AG09319 (cell line): ENCODE measurements around the gene MGA.

ENCODE experiments used
- DNase-seq: peaks from one replicate; pipeline ENCODE4 v3.0.0-alpha.2; 2010; ENCODE audit warnings: low read depth; ENCODE audit errors: extremely low read depth
- CTCF ChIP-seq: IDR thresholded peaks from 2 replicates; pipeline ENCODE4 v1.5.1; 2011; ENCODE audit warnings: low read depth, mild to moderate bottlenecking, inconsistent platforms, low read length, moderate library complexity

Gene MGA

GRCh38 chr15:41774062-41774881 lies 114.1 kb downstream of the MGA start, which contains the start of gene MAPKBP1:
TSS of gene MAPKBP1 (plus strand) at chr15:41774484. CDS start at chr15:41775276, 792 bp downstream.
- peak; percentile 96 for DNase-seq
- TF ChIP-seq CTCF = peak; percentile 84

- no peak for TF ChIP-seq CTCF
- DNase-seq = no peak
Measured at GRCh38 chr15:41774882-41775417, 114.7 kb downstream of the MGA start.

- DNase-seq = no peak
- no peak for TF ChIP-seq CTCF
Measured at GRCh38 chr15:41775651-41776050, 115.4 kb downstream of the MGA start.

GRCh38 chr15:41777421-41777973 lies 117.3 kb downstream of the MGA start:
- no peak for TF ChIP-seq CTCF
- no peak for DNase-seq

GRCh38 chr15:41778521-41778920 lies 118.3 kb downstream of the MGA start:
- no peak for DNase-seq
- TF ChIP-seq CTCF = no peak

- TF ChIP-seq CTCF = no peak
- no peak for DNase-seq
Measured at GRCh38 chr15:41779662-41780157, 119.5 kb downstream of the MGA start.

- no peak for TF ChIP-seq CTCF
- DNase-seq = no peak
Measured at GRCh38 chr15:41780266-41780665, 120.1 kb downstream of the MGA start.
